SH-SY5Y (cell line): Measurements from ENCODE around the gene MSI2.

Source experiments
- GATA2 ChIP-seq: IDR thresholded peaks from 2 replicates; pipeline ENCODE4 v1.6.1; 2011; ENCODE audit warnings: mild to moderate bottlenecking, low read depth, low read length
- GATA3 ChIP-seq: IDR thresholded peaks from 2 replicates; pipeline ENCODE4 v1.6.1; 2011; ENCODE audit warnings: low read depth, mild to moderate bottlenecking, low read length, moderate library complexity

Gene MSI2

GRCh38 chr17:57668332-57668731 is 412.0 kb downstream of the MSI2 start:
- TF ChIP-seq GATA2 (peak; percentile 56), GATA3 (no peak; the same call in 1 of the 2 replicates)

DNA sequence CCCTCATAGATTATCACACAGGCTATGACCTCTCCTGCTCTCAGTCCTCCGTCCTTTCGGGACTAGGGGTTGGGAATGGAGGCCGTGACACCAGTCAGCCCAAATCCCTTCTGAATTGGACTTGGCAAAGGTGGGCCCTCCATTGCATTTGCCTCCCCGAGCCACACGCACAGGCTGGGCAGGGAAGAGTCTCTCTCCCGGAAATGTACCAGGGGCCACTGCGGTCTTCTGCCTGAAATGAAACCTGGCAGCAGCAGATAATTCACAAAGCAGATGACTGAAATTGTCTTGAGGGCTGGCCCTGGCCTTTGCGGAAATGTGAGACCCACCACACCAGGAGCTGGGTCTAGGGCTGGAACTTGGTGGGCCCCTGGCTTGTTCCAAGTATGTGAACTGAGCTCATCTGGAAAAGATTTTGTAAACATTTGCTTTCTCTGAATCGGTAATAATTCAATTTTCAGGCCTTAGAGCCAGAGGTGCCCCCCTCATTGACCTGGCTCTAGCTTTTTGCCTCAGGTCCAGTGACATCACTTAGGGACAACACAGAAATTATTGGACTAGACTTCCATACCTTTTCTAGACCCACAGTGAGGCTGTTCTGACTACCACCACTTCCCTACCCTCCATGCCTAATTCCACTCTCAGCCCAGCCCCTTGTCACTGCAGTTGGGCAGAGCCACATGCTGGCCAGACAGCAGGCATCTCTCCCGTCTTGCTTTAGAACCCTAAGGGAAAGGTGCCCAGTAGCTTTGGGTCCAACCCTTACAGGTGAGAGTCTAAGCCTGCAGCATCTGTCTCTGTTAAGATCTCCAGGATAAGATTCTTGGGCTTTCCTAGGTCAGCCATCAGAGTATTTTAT is 413.6 kb downstream of the MSI2 start:
- TF ChIP-seq GATA3 (no peak), GATA2 (no peak)

DNA sequence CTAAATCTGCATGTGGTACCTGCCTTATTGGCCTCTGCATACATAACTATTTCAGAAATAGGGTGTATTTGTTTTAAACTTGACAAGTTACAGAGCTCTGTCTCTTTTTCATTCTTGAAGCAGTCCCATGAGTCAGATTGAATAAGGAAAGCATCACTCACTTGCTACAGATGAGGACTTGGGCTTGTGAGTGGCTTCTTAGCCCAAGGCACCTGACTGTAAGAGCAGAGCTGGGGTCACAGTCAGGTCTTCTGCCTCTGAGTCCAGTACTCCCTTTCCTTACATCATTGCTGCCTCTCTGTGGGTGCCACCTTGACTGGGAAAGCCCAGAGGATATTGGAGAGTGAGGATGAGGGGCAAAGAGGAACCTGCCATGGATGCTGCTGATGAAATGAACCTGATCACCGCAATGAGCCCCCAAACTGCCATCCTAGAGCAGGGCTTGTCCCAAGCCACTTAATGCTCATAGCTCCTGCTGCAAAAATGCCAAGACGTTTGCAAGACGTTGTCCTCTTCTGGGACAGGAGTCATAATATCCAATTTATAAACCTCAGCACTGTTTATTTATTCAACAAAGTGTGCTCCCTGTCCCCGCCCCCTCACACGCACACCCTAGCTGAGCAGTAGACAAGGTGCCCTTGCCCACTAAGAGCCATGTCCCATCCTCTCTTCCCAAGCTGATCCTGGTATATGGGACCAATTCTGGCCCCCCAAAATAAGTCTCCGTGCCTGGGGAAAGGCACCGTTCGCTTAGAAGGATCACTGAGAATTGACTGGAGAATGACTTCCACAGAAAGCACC is 414.6 kb downstream of the MSI2 start:
- TF ChIP-seq GATA3: no peak
- TF ChIP-seq GATA2: no peak

DNA sequence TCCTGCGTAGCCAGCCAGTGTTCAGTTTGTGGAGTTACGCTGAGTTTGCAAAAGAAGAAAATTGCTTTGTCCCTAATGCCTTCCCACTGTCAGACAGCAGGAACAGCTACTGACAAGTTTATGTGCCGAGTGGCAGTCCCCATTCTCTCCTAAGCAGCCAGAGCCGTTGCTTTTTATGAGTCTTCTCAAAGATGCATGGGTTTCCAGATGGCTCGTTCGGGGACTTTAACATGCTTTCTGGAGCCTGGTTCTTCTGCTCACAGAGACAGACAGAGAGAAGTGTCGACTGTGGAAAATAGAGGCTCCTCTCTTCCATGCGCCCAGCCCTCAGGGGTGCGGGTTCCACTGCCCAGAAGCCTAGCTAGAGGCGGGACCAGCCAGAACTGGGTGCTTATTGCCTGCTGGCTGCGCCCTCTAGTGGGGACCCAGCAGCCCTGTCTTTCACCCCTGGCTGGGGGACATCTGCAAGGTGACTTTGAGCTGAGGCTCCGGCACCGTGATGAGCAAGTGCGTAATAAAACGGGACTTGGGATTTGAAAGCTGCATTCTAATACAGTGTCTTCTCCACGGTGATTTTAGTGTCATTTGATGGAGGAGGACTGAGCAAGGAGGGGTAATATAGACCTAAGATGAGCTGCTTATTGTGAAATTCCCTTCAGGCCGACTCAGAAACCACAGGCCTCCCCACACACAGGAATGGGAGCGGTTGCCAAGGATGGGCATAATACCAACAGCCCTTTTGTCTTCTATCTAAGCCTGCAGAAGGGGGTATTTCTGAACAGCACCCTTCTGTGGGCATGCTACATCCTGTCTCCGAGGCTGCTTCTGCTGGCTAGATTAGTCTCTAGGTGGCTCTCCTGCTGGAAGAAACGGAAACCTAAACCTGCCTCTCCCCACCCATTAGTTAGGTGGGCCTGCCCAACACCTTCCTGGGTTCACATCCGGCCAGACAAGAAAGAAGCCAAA is 415.6 kb downstream of the MSI2 start:
- TF ChIP-seq GATA3: no peak
- no peak for TF ChIP-seq GATA2

DNA sequence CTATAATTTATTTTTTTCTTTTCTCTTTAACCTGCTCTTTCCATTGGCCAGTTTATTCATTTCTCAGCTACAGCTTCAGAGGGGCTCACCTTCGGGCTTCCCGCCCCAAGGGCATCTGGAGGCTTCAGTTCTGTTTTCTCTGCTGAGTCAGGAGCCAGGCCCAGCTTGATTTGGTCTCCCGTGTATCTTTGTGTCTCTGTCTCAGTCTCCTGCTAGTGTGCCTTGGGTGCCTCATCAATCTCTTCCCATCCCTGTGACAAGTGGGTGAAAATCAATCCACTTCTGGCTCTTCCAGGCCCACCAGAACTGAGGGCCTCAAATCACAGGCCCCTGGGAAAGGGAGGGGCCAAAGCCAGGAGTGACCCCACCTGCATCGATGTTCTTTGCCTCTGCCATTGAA is 416.6 kb downstream of the MSI2 start:
- TF ChIP-seq GATA2 (no peak), GATA3 (no peak)

DNA sequence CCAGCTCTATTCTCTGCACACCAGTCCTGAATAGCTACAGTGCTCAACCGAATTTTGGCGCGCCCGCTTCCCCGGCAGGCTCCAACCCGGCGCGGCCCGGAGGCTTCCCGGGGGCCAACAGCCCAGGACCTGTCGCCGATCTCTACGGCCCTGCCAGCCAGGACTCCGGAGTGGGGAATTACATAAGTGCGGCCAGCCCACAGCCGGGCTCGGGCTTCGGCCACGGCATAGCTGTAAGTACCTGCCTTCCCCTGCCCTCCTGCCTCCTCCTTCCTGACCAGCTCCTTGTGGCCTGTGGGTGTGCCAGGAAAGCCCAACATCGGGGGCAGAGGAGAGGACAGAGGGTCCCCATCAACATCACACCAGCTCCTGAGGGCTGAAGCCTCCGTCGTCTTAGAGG is 418.6 kb downstream of the MSI2 start:
- no peak for TF ChIP-seq GATA2
- no peak for TF ChIP-seq GATA3

DNA sequence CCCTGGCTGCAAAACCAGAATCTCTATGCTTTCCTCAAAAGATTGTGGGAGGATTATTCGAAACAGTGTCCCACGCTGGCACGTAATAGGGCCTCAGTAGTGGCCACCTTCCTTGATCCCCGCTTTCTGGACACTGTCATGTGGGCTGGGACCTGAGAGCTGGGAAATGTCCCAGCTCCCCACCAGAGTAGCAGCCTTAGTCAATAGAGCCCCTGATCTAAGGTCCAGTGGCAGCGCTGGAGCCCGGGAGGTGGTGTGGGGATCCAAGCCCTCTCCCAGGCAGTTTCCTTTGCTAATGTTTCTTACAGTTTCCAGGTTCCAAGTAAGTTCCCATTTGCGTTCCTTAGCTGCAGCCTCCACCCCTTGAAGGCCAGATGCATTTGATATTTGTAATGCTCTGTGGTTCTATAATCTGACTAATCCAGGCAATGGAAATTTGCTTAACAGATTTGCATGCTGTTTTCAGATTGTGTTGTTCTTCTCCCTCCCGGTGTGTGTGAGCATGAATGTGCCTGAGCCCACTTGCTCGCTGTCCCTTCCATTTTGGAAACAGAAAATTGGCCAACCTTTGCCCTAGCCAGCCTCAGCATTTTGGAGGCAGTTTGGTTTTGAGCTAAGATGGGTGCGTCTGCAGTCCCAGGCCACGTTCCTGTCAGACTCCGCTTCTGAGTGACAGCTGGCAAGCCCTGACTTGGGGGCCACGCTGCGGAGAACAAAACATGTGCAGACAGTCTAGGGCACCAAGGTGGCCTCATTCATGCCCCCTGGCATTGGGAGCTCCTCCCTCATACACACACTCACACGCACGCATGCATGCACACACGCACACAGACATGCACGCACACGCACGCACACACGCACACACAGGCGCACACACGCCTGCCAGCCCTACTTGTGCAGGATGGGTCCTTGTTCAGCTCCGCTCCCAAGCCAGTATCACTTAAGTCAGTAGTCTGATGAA is 419.4 kb downstream of the MSI2 start:
- TF ChIP-seq GATA2 (no peak), GATA3 (no peak)

GRCh38 chr17:57676543-57676942 is 420.2 kb downstream of the MSI2 start:
- TF ChIP-seq GATA2: no peak
- no peak for TF ChIP-seq GATA3

DNA sequence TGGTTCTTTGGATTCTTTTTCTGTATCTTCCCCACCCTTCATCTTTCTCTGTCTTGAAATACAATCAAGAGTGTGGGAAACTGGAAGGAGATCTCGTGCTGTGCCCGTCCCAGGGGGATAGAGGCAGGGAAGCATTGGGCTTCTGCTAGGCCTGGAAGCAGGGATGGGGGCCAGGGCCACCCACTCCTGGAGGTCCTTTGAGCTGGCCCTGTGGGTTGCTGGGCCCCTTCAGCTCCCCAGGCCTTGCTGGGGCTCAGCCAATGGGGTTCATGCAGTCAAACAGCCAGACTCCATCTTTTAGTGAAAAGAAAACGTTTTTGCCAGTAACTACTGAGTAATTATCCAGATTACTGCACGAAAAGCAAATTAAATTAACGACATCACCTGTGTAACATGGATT is 421.0 kb downstream of the MSI2 start:
- TF ChIP-seq GATA2: no peak

- no peak for TF ChIP-seq GATA3
- no peak for TF ChIP-seq GATA2
Observed at GRCh38 chr17:57677858-57678257, 421.5 kb downstream of the MSI2 start.

- no peak for TF ChIP-seq GATA3
- TF ChIP-seq GATA2: no peak
Observed at GRCh38 chr17:57678393-57678792, 422.1 kb downstream of the MSI2 start.

DNA sequence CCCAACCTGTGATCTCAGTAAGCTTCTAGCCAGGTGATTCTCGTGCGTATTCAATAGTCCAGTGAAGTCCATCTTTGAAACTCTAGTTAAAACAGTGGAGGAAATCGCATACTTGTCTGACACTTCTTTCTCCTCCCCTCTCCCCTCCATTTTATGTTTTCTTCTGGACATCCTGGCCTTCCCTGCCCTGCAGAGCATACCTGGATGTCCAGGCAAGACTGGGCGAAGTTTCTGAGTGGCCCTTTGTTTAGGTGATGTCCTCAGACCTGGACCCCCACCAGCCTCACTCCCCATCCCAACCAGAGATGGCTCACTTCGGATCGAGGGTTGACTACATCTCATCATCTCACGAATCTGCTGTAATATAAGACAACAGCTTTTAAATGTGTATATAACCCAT is 423.0 kb downstream of the MSI2 start:
- no peak for TF ChIP-seq GATA3
- no peak for TF ChIP-seq GATA2

GRCh38 chr17:57679906-57680695 is 423.8 kb downstream of the MSI2 start:
- no peak for TF ChIP-seq GATA2
- no peak for TF ChIP-seq GATA3
